K562 (cell line): ENCODE data around the gene AHSG. TPM values are rescaled to one million over a fixed set of nuclear protein-coding genes. Genes with fewer than 3 reads are reported as not detected.

Experiments used
- ARID2 ChIP-seq: fragments of 450-650 bp; IDR thresholded peaks from 2 replicates; pipeline ENCODE4 v1.6.1; 2017; ENCODE audit warnings: antibody characterized with exemption, mild to moderate bottlenecking
- ATF1 ChIP-seq, 2 experiments: fragments of 450-650 bp in 1 of 2; IDR thresholded peaks; 2 replicates each; pipeline ENCODE4 v1.6.1; 2016; ENCODE audit warnings: missing compliant biosample characterization in 1 of 2, missing genetic modification characterization in 1 of 2
- ATF7 ChIP-seq: fragments of 450-650 bp; IDR thresholded peaks from 2 replicates; pipeline ENCODE4 v1.7.1; 2014; ENCODE audit warnings: mild to moderate bottlenecking, moderate library complexity
- BRD4 ChIP-seq: fragments of 200-600 bp; sonication (generic); IDR thresholded peaks from 2 replicates; pipeline ENCODE4 v1.6.1; 2017; ENCODE audit warnings: inconsistent platforms
- BRD9 ChIP-seq: fragments of 450-650 bp; IDR thresholded peaks from 2 replicates; pipeline ENCODE4 v1.6.1; 2018; ENCODE audit warnings: low read depth; ENCODE audit not compliant: partially characterized antibody
- CEBPB ChIP-seq: fragments of 450-650 bp; IDR thresholded peaks from 2 replicates; pipeline ENCODE4 v1.6.1; 2016; ENCODE audit warnings: missing genetic modification characterization, missing compliant biosample characterization
- CHCHD3 ChIP-seq: fragments of 250-450 bp; sonication (Bioruptor Pico); IDR thresholded peaks from 2 replicates; pipeline ENCODE4 v2.1.2; 2022; ENCODE audit warnings: mild to moderate bottlenecking
- CREM ChIP-seq: IDR thresholded peaks from 2 replicates; pipeline ENCODE4 v1.6.1; 2014; ENCODE audit warnings: antibody characterized with exemption, low read depth
- CTBP1 ChIP-seq: fragments of 450-650 bp; IDR thresholded peaks from 2 replicates; pipeline ENCODE4 v1.6.1; 2016; ENCODE audit warnings: borderline replicate concordance
- EP400 ChIP-seq: fragments of 450-650 bp; IDR thresholded peaks from 2 replicates; pipeline ENCODE4 v1.6.1; 2017; ENCODE audit warnings: antibody characterized with exemption, mild to moderate bottlenecking, moderate library complexity
- FOXA3 ChIP-seq, 2 experiments: fragments of 450-650 bp in 1 of 2; sonication (generic) in 1 of 2; formaldehyde crosslinking; IDR thresholded peaks in 1 of 2; conservative IDR thresholded peaks in 1 of 2; 2 replicates each; pipeline versions ENCODE4 v1.4.0 to v1.8.0; 2020 to 2022; ENCODE audit warnings: mild to moderate bottlenecking in 2 of 2, missing genetic modification reagents in 1 of 2
- HNRNPLL ChIP-seq: fragments of 200-400 bp; formaldehyde crosslinking; IDR thresholded peaks from 2 replicates; pipeline ENCODE4 v1.6.1; 2017; ENCODE audit warnings: low read length, low read depth, mild to moderate bottlenecking; ENCODE audit not compliant: poor library complexity, severe bottlenecking
- KLF16 ChIP-seq: IDR thresholded peaks from 2 replicates; pipeline ENCODE4 v1.6.1; 2016; ENCODE audit warnings: antibody characterized with exemption
- LCOR ChIP-seq: sonication (generic); formaldehyde crosslinking; IDR thresholded peaks from 2 replicates; pipeline ENCODE4 v1.8.0; 2022; ENCODE audit warnings: mild to moderate bottlenecking, missing genetic modification reagents
- RBM22 ChIP-seq: fragments of 200-400 bp; formaldehyde crosslinking; IDR thresholded peaks from 2 replicates; pipeline ENCODE4 v1.6.1; 2018; ENCODE audit warnings: low read length, low read depth; ENCODE audit not compliant: poor library complexity, severe bottlenecking
- RBM25 ChIP-seq: fragments of 200-400 bp; formaldehyde crosslinking; IDR thresholded peaks from 2 replicates; pipeline ENCODE4 v1.6.1; 2018; ENCODE audit warnings: low read length, low read depth, moderate library complexity; ENCODE audit not compliant: severe bottlenecking
- RHOXF2B ChIP-seq: fragments of 250-450 bp; sonication (Bioruptor Pico); conservative IDR thresholded peaks from 2 replicates; pipeline ENCODE4 v1.5.1; 2021
- SMAD4 ChIP-seq: fragments of 250-450 bp; sonication (Bioruptor Pico); conservative IDR thresholded peaks from 2 replicates; pipeline ENCODE4 v1.8.0; 2021; ENCODE audit warnings: inconsistent platforms, mild to moderate bottlenecking, moderate library complexity
- TBL1XR1 ChIP-seq, 2 experiments: IDR thresholded peaks; 2 replicates each; pipeline ENCODE4 v1.6.1; 2012; ENCODE audit warnings: improper control_type of control experiment in 2 of 2, low read length in 2 of 2, mild to moderate bottlenecking in 1 of 2
- U2AF1 ChIP-seq: fragments of 200-400 bp; formaldehyde crosslinking; optimal IDR thresholded peaks from 2 replicates; pipeline ENCODE3; 2017; ENCODE audit warnings: mild to moderate bottlenecking, low read depth, low read length, moderate library complexity
- ZNF436 ChIP-seq: fragments of 250-450, 450-650 bp; sonication (Bioruptor Pico); formaldehyde crosslinking; IDR thresholded peaks from 2 replicates; pipeline ENCODE4 v1.7.0; 2020; ENCODE audit warnings: mild to moderate bottlenecking
- ZNF766 ChIP-seq: fragments of 200-800 bp; sonication (Bioruptor generic); conservative IDR thresholded peaks from 2 replicates; pipeline ENCODE4 v1.6.1; 2016; ENCODE audit warnings: missing genetic modification characterization, missing compliant biosample characterization
- polyA plus RNA-seq, 8 experiments: library from polyadenylated mRNA; depleted of rRNA in 4 of 8; stranded (reverse) in 5 of 8; unstranded in 3 of 8; fragments of >200 nt; fragmentation: Nextera tagmentation in 2 of 8; fragmentation: Illumina TruSeq in 1 of 8; extraction: Ambion mirVana in 2 of 8; extraction: Trizol in 1 of 8; gene quantifications; 2 replicates each; pipeline versions ENCODE4 v1.2.1 to v1.2.3, GENCODE V29; 2011 to 2014; ENCODE audit warnings: inconsistent platforms in 1 of 8, missing spikeins in 1 of 8
- total RNA-seq, 7 experiments: library from RNA; depleted of rRNA in 6 of 7; stranded (reverse); fragments of >200 nt in 6 of 7; fragmentation: Illumina TruSeq in 2 of 7; extraction: Trizol in 2 of 7; gene quantifications; 2 replicates each; pipeline versions ENCODE4 v1.2.1 to v1.2.3, GENCODE V29; 2011 to 2021; ENCODE audit warnings: low replicate concordance in 1 of 7
- TF ChIP-seq, protein P1 (sequence below), 2 experiments: fragments of 450-650 bp; conservative IDR thresholded peaks; 2 replicates each; pipeline ENCODE4 v1.6.1; 2017; ENCODE audit warnings: mild to moderate bottlenecking in 2 of 2, moderate library complexity in 2 of 2
- TF ChIP-seq, protein P2 (sequence below): fragments of 250-450 bp; sonication (Bioruptor Pico); IDR thresholded peaks from 2 replicates; pipeline ENCODE4 v1.5.1; 2021; ENCODE audit warnings: mild to moderate bottlenecking
- TF ChIP-seq, protein P3 (sequence below), 2 experiments: fragments of 250-450 bp in 1 of 2; fragments of 450-650 bp in 1 of 2; sonication (Bioruptor Pico) in 1 of 2; IDR thresholded peaks; 2 replicates each; pipeline versions ENCODE4 v1.6.1 to v1.8.0; 2016 to 2021; ENCODE audit warnings: mild to moderate bottlenecking in 2 of 2, moderate library complexity in 2 of 2, missing compliant biosample characterization in 1 of 2, missing genetic modification characterization in 1 of 2

The AHSG gene
- total and polyA plus RNA-seq, 9 of the 15 experiments (the other 6 are each of a cell fraction or from before 2014, with no cell fraction given), result 0.69 TPM; not detected in 8

DNA sequence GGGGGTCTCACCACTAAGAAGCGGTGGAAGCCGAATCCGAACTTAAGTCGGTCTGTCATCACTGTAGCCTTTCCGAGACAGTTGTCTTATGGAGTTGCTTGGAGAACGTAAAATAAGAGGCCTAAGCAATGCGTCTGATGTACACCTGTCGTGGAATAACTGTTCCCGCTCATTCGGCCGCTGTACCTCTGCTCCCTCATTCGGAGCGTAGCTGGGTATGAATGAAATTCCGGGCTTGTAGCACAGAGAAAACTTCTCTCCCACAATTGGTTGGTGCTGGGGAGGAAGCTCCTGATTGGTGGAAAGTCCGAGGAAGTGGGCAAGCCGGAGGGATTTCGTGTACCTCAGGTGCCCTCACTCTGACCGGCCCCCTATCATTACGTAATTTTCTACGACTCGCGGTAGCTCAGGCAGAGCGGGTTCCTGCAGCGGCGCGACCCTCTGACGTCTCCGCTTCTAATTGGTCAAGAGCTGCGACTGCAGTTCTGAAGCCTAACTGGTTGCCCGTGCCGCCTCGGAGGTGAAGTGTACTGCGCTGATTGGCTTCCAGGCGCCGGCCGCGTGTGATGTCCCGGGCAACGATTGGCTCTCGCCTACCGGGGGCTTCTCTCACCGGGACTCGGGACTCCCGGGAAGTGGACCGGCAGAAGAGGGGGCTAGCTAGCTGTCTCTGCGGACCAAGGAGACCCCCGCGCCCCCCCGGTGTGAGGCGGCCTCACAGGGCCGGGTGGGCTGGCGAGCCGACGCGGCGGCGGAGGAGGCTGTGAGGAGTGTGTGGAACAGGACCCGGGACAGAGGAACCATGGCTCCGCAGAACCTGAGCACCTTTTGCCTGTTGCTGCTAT, 42.5 kb upstream of the AHSG start, which contains the start of gene DNAJB11 (continued):
- TF ChIP-seq RBM22 (no peak), BRD4 (no peak), SMAD4 (CRISPR knock-in tag) (no peak), ATF7 (peak; percentile 99), RBM25 (peak; percentile 77), CTBP1 (peak; percentile 66; the same call in 1 of the 2 replicates), KLF16 (no peak), TBL1XR1 (IDR thresholded peaks at IDR 0.05; ENCODE audit: low read length in 2 of 2) (peak in 1 of 2 experiments; percentile 85; a peak in 1 of 4 replicates), BRD9 (no peak), CREM (peak; percentile 99), ARID2 (no peak), ZNF436 (CRISPR knock-in tag) (no peak), ATF1 (CRISPR knock-in tag; IDR thresholded peaks at IDR 0.05) (peak; percentile 80), ATF1 (tag; IDR thresholded peaks at IDR 0.05) (peak; percentile 99), RHOXF2B (CRISPR knock-in tag) (no peak), CEBPB (tag) (peak; percentile 97), LCOR (CRISPR knock-in tag) (peak; percentile 72; the same call in 1 of the 2 replicates), HNRNPLL (peak; percentile 54), CHCHD3 (0 out of 2 replicates have a peak, but pooled peaks have one; percentile 36), ZNF766 (CRISPR knock-in tag) (0 out of 2 replicates have a peak, but pooled peaks have one; percentile 47), U2AF1 (no peak), FOXA3 (CRISPR knock-in tag; conservative IDR thresholded peaks at IDR 0.05 in 1 of 2, IDR thresholded peaks at IDR 0.05 in 1 of 2) (peak in 1 of 2 experiments; percentile 67; a peak in 1 of 4 replicates), EP400 (peak; percentile 88)
- TF ChIP-seq, protein P1, sequence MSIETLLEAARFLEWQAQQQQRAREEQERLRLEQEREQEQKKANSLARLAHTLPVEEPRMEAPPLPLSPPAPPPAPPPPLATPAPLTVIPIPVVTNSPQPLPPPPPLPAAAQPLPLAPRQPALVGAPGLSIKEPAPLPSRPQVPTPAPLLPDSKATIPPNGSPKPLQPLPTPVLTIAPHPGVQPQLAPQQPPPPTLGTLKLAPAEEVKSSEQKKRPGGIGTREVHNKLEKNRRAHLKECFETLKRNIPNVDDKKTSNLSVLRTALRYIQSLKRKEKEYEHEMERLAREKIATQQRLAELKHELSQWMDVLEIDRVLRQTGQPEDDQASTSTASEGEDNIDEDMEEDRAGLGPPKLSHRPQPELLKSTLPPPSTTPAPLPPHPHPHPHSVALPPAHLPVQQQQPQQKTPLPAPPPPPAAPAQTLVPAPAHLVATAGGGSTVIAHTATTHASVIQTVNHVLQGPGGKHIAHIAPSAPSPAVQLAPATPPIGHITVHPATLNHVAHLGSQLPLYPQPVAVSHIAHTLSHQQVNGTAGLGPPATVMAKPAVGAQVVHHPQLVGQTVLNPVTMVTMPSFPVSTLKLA (conservative IDR thresholded peaks at IDR 0.05), result peak; percentile 87 to 89
- TF ChIP-seq, protein P2, sequence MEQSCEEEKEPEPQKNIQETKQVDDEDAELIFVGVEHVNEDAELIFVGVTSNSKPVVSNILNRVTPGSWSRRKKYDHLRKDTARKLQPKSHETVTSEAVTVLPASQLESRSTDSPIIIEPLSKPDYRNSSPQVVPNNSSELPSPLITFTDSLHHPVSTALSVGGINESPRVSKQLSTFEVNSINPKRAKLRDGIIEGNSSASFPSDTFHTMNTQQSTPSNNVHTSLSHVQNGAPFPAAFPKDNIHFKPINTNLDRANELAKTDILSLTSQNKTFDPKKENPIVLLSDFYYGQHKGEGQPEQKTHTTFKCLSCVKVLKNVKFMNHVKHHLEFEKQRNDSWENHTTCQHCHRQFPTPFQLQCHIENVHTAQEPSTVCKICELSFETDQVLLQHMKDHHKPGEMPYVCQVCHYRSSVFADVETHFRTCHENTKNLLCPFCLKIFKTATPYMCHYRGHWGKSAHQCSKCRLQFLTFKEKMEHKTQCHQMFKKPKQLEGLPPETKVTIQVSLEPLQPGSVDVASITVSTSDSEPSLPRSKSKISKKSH, result no peak
- TF ChIP-seq, protein P3, sequence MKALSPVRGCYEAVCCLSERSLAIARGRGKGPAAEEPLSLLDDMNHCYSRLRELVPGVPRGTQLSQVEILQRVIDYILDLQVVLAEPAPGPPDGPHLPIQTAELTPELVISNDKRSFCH (CRISPR knock-in tag; IDR thresholded peaks at IDR 0.05), result no peak
- TF ChIP-seq, protein P3 (tag; IDR thresholded peaks at IDR 0.05), result no peak
